NCI-H146 treated with DMSO at 0.1 percent for 48 hours (cell line): Measurements from ENCODE around the gene HOMER1.
"Not testable (repeated sequence)": the region's sequence is repeated elsewhere in the genome, so short reads cannot be mapped to it uniquely, and the experiment has no call there.

ENCODE experiments used
- DNase-seq: peaks from one replicate; lab custom pipeline; 2025; ENCODE audit not compliant: unreplicated experiment; lab: John Stamatoyannopoulos, UW

Gene HOMER1

GRCh38 chr5:79423296-79423695 lies 90.6 kb downstream of the HOMER1 start:
- DNase-seq = no peak

GRCh38 chr5:79420248-79420647 lies 93.7 kb downstream of the HOMER1 start:
- DNase-seq = no peak

- DNase-seq = no peak
Observed at GRCh38 chr5:79418276-79418675, 95.7 kb downstream of the HOMER1 start.

- no peak for DNase-seq
Observed at GRCh38 chr5:79417495-79417894, 96.4 kb downstream of the HOMER1 start.

GRCh38 chr5:79416499-79416898 lies 97.4 kb downstream of the HOMER1 start:
- DNase-seq = no peak

- no peak for DNase-seq
Observed at GRCh38 chr5:79413112-79413511, 100.8 kb downstream of the HOMER1 start.

- DNase-seq = no peak
Observed at GRCh38 chr5:79408028-79408427, 105.9 kb downstream of the HOMER1 start.

- no peak for DNase-seq
Observed at GRCh38 chr5:79407591-79407990, 106.3 kb downstream of the HOMER1 start.

- no peak for DNase-seq
Observed at GRCh38 chr5:79401216-79401615, 112.7 kb downstream of the HOMER1 start.

GRCh38 chr5:79399046-79399445 lies 114.9 kb downstream of the HOMER1 start:
- DNase-seq = no peak

- no peak for DNase-seq
Observed at GRCh38 chr5:79397080-79397479, 116.9 kb downstream of the HOMER1 start.

GRCh38 chr5:79396265-79396664 lies 117.7 kb downstream of the HOMER1 start:
- no peak for DNase-seq

- no peak for DNase-seq
Observed at GRCh38 chr5:79395296-79395695, 118.6 kb downstream of the HOMER1 start.

GRCh38 chr5:79392776-79393175 lies 121.2 kb downstream of the HOMER1 start:
- no peak for DNase-seq

GRCh38 chr5:79386679-79387078 lies 127.3 kb downstream of the HOMER1 start:
- no peak for DNase-seq

- DNase-seq = not testable (repeated sequence)
Observed at GRCh38 chr5:79385126-79385525, 128.8 kb downstream of the HOMER1 start.

- no peak for DNase-seq
Observed at GRCh38 chr5:79378510-79379186, 135.3 kb downstream of the HOMER1 start.

GRCh38 chr5:79357398-79357797 lies 156.5 kb downstream of the HOMER1 start:
- DNase-seq = no peak

- no peak for DNase-seq
Observed at GRCh38 chr5:79349881-79350280, 164.1 kb downstream of the HOMER1 start.

GRCh38 chr5:79349047-79349446 lies 164.9 kb downstream of the HOMER1 start:
- no peak for DNase-seq

- DNase-seq = no peak
Observed at GRCh38 chr5:79346420-79346824, 167.5 kb downstream of the HOMER1 start.

- DNase-seq = no peak
Observed at GRCh38 chr5:79333852-79334557, 179.9 kb downstream of the HOMER1 start.

GRCh38 chr5:79330071-79330470 lies 183.9 kb downstream of the HOMER1 start:
- no peak for DNase-seq
